Pons (tissue), 1 donor: ENCODE data around the gene TTC39C.
A peak's percentile ranks its signal among the peaks of the same experiment; 100 is the strongest.

Experiments used
- DNase-seq: peaks from one replicate; pipeline ENCODE4 v3.0.0-alpha.2; 2016; ENCODE audit warnings: low spot score

Gene TTC39C

DNA sequence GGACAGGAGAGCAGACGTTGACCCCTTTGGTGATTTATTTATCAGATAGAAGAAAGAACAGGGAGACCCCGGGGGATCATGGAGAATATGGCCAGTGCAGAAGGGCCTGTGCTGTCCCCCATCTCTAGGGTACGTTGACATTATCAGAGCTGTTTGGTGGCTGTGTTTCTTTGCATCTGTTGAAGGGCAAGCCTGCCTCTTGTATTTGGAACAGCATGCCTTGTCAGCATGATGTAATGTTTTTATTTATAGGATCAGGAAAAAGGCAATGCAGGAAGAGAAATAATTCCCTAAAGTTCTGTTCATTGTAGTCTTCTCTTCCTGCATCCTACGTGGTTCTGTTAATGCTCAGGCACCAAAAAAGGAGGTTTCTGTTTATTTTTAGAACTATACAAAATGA is 74.5 kb downstream of the TTC39C start:
- DNase-seq, result no peak

DNA sequence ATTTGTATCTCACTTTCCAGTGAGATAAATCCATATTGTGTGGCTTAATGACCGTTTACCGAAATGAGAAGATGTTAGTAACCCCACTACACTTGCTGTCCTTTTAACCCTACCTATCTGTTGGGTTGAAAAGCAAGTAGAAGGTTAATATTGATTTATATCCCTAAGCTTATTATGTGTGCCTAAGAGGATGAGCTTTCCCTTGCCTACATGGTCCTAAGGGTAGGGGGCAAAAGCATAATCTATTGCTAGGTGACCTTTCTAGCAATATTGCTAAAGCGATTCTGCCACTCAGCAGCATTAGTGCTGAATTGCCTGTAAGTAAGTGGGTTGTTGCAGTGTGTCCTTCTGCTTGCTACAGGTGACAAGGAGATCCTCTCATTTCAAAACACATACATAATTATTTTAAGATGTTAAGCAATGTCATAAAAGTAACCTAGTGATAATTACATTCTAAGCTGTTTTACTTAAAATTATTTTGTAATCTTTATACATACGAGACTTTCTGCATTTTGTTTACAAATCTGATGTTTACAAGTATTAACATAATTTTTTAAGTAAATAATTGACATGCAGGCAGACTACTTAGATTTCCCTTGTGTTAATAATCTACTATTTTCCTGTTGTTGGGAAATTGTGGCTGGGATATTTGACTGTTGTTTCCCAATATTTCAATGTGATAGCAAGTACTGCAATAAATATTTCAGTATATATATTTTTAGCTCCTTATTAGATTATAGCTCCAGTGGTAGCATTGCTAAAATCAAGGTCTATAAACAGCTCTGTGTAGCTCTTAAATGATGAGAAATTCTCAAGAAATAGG is 75.2 kb downstream of the TTC39C start:
- no peak for DNase-seq

DNA sequence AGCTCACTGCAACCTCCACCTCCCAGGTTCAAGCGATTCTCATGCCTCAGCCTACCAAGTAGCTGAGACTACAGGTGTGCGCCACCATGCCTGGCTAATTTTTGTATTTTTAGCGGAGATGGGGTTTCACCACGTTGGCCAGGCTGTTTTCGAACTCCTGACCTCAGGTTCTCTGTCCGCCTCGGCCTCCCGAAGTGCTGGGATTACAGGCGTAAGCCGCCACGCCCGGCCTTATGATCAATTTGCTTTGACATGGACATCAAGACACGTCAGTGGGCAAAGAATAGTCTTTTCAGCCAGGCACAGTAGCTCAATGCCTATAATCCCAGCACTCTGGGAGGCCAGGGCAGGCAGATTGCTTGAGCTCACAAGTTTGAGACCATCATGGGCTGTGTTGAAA is 76.3 kb downstream of the TTC39C start:
- no peak for DNase-seq

DNA sequence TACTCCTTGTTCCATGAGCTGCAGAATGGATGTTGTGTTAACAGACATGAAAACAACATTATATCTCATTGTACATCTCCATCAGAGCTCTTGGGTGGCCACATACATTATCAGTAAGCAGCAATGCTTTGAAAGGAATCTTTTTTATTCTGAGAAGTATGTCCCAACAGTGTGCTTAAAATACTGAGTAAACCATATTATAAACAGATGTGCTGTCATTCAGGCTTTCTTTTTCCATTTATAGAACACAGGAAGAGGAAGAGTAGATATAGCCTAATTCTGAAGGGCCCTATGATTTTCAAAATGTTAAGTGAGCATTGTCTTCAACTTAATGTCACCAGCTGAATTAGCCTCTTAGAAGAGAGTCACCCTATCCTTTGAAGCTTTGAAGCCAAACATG is 80.0 kb downstream of the TTC39C start:
- DNase-seq, result no peak

DNA sequence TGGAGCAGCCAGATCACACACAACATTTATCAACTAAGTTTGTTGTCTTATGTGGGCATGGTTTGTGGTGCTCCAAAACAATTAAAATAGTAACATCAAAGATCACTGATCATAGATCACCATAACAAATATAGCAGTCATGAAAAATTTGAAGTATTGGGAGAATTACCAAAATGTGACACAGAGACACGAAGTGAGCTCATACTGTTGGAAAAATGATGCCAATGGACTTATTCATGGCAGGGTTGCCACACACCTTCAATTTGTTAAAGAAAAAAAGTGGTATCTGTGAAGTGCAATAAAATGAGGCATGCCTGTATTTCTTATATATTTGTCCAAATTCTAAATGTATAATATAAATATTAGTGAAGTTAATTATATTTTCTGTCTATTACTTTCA is 81.4 kb downstream of the TTC39C start:
- DNase-seq, result no peak

DNA sequence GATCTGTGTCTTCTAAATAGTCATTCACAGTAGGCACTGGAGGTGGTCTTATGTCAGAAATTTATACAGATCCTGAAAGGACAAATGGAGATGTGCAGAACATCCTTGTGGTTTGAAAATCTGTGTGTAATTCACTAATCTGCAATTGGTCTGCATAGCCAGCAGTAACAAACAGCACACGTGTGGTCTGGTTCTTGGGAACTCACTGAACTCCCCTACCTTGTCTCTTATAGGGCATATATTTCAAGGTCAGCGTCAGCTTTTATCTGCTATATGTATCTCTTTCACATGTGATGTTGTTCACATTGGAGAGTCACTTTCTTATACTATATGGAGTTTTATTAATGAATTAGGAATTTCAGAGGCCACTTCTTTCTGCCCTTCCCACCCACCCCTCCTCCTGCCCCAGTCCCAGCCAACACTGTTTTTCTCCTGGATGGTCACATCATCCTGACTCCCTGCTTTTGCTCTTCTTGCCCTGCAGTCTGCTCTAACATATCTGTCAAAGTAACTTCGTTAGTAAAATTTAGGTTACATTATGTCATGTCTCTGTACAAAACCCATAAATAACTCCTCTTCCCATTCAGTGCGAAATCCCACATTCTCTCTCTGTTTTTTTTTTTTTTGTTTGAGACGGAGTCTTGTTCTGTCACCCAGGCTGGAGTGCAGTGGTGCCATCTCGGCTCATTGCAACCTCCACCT is 88.9 kb downstream of the TTC39C start:
- no peak for DNase-seq

DNA sequence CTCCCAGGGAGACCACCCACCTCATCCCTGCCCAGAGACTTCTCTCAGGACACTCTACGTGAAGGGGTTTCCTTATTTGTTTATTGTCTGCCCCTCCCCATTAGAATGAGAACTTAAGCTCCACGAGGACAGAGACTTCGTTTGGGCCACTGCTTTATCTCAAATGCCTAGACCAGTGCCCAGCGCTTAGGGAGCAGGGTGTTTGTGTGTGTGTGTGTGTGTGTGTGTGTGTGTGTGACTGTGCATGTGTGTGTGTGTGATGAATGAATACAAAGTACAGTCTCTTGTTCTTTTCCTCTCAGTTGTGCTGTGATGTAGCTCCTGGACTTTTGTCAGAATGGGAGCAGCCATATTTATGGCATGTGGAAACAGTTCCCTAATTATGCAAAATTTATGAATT is 89.9 kb downstream of the TTC39C start:
- no peak for DNase-seq

DNA sequence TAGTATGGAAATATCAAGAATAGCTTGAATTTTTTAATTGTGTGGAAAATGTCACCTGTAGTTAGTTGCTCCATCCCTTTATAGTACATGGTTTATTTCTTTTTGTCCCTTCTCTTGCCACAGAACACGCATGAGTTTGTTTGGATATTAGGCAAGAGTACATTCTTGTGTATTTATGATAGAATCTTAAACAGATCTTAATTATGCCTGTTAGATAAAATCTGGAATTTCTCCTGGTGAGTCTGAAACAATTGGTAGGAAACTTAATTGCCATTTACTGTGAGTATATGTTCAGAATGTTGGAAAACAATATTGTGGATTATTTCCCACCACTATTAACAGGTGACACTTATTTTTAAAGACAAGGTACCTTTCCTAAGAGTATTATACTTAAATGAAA is 94.1 kb downstream of the TTC39C start:
- no peak for DNase-seq

DNA sequence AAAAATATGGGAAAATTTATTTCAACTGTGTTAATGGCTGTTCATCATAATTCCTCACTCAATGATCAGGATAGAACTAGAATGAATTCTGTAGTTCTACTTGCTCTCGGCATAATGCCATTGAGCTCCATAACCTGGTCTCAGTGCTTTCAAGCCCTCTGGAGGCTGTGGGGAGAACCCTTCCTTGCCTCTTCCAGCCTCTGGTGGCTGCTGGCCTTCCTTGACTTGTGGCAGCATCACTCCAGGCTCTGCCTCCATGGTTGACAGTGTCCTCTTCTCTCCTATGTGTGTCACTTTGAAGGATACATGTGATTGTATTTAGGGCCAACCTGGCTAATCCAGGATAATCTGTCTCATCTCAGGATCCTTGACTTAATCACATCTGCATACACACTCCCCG is 97.4 kb downstream of the TTC39C start:
- no peak for DNase-seq

DNA sequence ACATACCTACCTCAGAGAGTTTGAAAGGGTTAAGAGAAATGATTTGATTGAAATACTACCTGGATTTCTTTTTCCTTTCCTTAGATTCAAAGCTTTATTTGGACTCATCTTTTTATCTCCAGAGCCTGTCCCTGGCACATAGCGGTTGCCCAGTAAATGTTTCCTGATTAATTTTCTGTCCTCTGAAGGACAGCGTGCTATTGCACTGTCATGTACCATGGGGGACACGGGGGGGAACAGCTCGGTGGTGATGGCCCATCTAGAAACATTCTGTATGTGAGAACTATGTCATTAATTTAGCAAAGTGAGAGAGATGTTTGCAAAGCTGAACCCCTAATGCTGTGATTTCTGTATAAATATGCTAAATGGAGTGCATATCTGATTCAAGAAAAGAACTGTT is 97.9 kb downstream of the TTC39C start:
- no peak for DNase-seq

DNA sequence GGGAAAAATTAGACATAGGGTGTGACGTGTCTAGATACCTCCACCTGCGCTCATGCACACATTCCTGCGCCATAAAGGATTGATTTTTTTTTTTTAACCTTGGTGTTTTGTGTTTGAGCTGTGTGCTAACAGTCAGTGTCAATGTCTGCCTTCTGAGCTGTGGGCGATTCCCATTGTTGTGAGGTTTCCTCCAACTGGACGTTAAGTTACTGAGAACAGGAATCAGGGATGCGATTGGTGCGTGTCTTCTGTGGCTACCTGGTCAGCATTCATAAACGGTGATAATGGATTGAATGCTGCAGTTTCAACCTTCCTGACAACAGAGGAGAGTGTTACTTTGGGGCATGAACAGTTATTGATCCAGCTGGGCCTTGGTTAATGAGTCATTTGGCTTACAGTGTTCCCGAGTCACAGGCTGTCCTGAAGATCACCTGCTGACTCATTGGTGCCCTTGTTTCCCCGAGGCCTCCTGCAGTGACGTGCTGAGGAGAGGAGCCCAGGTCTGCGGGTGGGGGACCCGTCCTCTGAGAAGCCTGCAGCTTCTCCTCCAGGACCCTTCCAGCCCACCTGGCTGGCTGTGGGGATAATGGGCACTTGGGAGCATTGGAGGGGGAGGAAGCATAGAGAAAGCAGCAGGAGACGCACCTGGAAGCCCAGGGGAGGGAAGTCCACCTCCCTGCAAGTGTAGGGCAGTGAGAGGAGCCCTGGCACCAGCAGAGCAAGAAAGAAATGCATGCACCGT is 98.5 kb downstream of the TTC39C start:
- DNase-seq, result no peak

DNA sequence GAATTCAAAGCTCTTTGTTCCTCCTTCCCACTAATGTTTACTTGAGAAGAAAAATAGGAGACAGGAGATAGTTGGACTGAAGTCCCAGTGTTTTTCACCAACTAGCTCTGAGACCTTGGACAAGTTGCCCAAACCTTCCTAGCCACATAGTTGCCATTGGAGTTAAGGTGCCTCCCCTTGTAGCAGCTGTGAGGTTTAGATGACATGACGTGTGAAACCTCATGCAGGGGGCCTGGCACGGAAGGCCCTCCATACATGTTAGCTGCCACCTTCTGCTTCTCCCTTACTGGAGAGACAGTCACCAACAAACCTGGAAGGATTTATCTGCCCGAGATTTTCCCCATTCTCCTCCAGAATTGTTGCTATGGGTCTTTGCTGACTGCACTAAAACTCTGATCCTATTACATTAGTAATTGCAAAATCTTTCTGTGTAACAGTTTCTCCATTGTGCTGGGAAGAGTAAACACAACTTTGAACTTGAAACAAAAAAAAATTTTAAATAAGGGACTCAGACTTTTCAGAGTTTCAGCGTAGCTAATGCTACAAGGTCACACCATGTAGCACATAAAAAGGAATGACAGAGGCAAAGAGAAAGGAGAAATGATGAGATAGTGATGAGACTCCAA is 100.5 kb downstream of the TTC39C start:
- DNase-seq, result no peak

DNA sequence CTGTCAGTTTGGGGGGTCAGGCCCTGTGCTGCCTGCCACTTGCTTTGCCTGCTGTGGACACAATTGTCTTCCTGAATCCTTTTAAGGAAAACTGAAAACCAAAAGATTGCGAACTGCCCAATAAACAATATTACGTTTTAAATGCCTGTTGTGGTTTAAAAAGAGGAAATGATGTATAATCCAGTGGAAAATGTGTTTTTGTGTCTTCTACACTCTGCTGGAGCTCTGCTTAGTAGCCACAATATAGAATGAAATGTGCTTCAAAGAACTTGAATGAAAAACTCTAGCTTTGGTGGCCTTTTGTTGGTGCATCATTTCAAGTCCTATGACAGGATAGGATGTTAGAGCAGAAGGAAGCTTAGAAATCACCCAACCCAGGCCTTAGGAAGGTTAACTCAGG is 101.1 kb downstream of the TTC39C start:
- DNase-seq, result no peak

DNA sequence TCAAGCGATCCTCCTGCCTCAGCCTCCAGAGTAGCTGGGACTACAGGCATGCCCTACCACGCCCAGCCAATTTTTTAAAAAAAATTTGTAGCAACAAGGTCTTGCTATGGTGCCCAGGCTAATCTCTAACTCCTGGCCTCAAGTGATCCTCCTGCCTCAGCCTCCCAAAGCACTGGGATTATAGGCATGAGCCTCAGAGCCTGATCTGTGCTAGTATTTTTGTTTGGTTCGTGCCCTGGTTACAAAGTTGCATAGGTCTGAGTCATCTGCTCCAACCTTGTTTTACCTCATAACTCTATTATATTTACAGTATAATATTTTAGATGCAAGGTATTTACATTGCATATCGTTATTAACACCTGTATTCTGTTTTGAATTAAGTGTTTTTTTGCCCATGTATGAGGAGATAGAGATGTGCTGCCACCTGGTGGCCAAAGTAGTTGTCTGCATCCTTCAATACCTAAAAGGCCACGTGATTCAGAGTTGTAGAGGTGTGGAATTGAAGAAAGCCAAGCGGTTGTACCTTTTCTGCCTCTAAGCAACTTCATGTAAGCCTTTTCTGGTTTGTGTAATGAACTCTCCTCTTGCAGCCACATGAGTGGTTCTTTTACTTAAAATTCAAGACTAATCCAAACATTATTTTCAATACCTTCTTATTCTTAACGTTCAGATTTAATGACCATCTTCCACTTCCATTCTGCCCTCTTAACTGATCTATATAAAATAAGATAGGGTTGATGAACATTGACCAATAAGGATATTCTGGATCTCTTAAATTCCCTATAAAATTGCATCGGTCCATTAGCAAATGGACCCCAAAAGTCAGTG is 104.4 kb downstream of the TTC39C start:
- peak; percentile 79 for DNase-seq

DNA sequence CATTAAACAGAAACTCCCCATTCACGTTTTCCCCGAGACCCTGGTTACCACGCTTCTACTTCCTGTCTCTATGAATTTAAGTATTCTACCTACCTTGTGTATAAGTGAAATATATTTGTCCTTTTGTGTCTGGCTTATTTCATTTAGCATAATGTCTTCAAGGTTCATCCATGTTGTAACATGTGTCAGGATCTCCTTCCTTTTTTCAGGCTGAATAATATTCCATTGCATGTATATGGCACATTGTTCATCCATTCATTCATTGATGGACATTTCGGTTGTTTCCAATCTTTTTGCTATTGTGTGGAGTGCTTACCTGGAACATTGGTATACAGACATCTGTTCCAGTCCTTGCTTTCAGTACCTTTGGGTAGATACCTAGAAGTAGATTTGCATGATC is 106.1 kb downstream of the TTC39C start:
- no peak for DNase-seq

DNA sequence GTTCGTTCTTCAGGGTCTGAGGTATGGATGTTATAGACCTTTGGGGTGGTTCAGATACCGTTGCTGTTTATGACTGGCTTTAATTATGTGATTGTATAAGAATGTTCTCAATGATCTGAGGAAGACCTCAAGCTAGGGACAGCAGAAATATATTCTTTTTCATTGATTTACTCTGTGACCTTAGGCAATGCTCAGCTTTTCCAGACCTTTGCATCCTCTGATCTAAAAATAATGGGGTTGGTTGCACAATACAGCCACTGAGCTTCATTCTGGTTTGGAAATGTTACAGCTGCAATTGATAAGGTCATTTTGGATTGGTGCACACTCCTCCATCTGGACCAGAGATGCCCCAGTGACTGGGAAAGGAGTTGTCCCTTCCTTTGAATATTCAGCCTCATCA is 107.1 kb downstream of the TTC39C start:
- no peak for DNase-seq

DNA sequence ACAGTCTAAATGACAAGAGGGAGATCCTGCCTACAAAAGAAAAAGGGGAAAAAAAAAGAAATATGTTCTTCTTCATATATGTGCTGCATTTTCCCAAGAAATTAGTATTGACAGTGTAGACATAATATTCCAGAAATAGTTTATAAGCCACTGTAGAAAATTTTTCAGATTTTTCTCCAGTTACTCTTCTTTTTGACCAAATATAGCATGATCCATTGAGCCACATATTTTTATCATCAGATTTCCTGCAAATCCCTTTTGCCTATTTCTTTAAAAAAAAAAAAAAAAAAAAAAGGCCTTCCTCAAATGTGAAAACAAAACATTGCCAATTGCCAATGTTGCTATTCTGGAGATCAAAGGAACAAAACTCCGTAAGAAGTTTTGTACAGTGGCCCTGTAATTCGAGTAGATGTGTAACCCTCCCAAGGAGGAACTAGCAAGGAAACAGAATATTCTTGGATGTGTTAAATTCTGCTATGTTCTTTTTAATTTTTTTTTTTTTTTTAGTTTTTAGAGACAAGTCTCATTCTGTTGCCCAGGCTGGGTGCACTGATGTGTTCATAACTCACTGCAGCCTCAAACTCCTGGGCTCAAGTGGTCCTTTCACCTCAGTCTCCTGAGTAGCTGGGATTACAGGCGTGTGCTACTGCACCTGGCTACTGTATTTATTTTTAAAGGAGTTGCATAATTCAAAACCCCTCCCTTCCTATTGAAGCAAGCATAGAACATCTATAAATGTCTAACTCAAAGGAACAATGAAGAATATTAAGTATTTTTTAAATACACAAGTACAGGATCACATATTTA is 111.8 kb downstream of the TTC39C start:
- no peak for DNase-seq

DNA sequence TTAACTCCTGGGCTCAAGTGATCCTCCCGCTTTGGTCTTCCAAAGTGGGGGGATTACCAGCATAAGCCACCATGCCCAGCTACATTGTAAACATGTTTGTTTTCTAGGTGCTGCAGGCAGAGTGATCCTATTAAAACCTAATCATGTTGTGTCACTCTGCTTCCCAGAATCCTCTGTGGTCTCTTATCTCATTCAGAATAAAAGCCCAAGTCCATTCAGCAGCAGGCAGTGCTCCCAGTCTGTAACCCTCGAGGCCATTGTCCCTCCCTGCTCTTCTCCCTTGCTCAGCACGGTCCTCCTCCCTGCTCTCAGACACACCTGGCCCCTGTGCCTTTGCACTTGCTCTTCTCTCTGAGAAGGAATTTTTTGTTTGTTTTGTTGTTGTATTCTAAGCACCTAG is 113.2 kb downstream of the TTC39C start:
- no peak for DNase-seq

DNA sequence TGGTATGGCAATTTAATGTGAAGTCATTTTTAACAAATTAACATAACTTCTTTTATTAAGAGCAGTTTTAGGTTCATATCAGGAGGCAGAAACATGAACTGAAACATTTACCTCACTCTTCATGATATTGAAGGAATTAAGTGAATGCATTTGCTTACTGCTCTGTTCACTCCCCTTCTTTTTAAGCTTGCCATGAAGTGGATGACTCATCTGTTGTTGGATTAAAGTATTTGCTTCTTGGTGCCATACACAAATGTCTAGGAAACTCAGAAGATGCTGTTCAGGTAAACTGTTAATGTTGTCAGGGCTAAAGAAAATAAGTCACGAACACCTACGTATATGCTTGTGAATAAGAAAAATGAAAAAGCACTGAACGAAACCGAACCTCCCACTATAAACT is 114.1 kb downstream of the TTC39C start:
- no peak for DNase-seq

DNA sequence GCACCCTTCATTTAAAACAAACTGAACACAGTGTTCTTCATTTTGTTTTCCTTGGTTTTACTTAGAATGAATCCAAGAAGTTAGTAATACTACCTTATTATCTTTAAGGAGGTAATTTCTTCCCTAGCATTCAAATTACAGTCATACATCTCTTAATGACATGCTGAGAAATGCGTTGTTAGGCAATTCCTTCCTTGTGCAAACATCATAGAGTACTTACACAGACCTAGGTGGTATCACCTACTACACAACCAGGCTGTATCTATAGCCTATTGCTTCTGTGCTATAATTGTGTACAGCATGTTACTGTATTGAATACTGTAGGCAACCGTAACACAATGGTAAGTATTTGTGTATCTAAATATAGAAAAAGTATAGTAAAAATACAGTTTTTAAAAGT is 115.9 kb downstream of the TTC39C start:
- DNase-seq, result no peak

DNA sequence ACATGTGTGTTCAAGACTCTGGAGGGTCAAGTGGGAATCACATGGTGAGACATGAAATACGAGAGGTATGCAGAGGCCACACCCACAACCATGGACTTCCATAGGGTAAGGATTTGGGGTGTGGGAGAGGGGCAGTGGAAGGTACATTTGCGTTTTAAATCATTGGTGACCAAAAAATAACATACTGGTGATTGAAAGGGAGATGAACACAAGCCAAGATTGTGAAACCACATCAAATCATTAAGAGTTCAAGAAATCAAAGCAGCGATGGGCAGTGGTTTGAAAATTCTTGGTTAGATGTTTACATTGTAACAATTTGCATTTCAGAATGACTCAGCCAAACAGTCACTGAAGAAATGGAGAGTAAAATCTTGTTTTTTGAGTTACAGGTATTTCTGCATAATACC is 122.4 kb downstream of the TTC39C start:
- no peak for DNase-seq
